GM04503 (cell line): ENCODE measurements around the gene TLK1.

Experiments used
- DNase-seq: peaks from one replicate; pipeline ENCODE4 v3.0.0-alpha.2; 2012; ENCODE audit warnings: low read depth

TLK1 gene

GRCh38 chr2:170966648-170967396, 193.9 kb downstream of the TLK1 start:
- no peak for DNase-seq

GRCh38 chr2:170965446-170966225, 195.1 kb downstream of the TLK1 start:
- DNase-seq: no peak

- DNase-seq: no peak
Observed at GRCh38 chr2:170963386-170963785, 197.3 kb downstream of the TLK1 start.

- DNase-seq: no peak
Observed at GRCh38 chr2:170953941-170954340, 206.8 kb downstream of the TLK1 start.

GRCh38 chr2:170950221-170950761, 210.4 kb downstream of the TLK1 start:
- no peak for DNase-seq

GRCh38 chr2:170949415-170949814, 211.3 kb downstream of the TLK1 start:
- DNase-seq: no peak

GRCh38 chr2:170944545-170944944, 216.1 kb downstream of the TLK1 start:
- no peak for DNase-seq

- no peak for DNase-seq
Observed at GRCh38 chr2:170943596-170943995, 217.1 kb downstream of the TLK1 start.

GRCh38 chr2:170943041-170943440, 217.7 kb downstream of the TLK1 start:
- DNase-seq: no peak

- no peak for DNase-seq
Observed at GRCh38 chr2:170942615-170943014, 218.1 kb downstream of the TLK1 start.
